Kidney (tissue), 14 donors: ENCODE data around the gene RHOT2. TPM values are rescaled to one million over a fixed set of nuclear protein-coding genes. Genes with fewer than 3 reads are reported as not detected.

Experiments used
- DNase-seq, 5 donors: peaks; one replicate each; pipeline ENCODE4 v3.0.0-alpha.2; 2013 to 2020
- FAIRE-seq: peaks from 2 replicates; lab custom pipeline; 2012; peaks lifted over from hg19 to GRCh38; lab: Jason Lieb, UNC
- H3K27ac ChIP-seq, 2 donors: one replicate each; pipeline ENCODE4 v1.7.0; 2013; ENCODE audit warnings: low read depth in 2 of 2, low read length in 2 of 2, inconsistent platforms in 1 of 2
- H3K27me3 ChIP-seq: one replicate; pipeline ENCODE4 v1.7.1; 2013; ENCODE audit warnings: low read length, inconsistent platforms; ENCODE audit not compliant: control insufficient read depth, insufficient read depth
- H3K36me3 ChIP-seq, 3 donors: one replicate each; pipeline versions ENCODE4 v1.7.0 to v1.7.1; 2013; ENCODE audit warnings: low read length in 3 of 3, control low read depth in 1 of 3, inconsistent platforms in 1 of 3; ENCODE audit not compliant: insufficient read depth in 3 of 3, control insufficient read depth in 2 of 3
- H3K4me1 ChIP-seq, 3 donors: one replicate each; pipeline versions ENCODE4 v1.7.0 to v1.7.1; 2013; ENCODE audit warnings: low read length in 3 of 3, inconsistent platforms in 1 of 3, low read depth in 1 of 3; ENCODE audit not compliant: control insufficient read depth in 2 of 3, insufficient read depth in 2 of 3
- H3K4me3 ChIP-seq, 3 donors: one replicate each; pipeline versions ENCODE4 v1.7.0 to v1.8.1; 2013; ENCODE audit warnings: low read length in 3 of 3, control low read depth in 1 of 3, inconsistent platforms in 1 of 3
- H3K9ac ChIP-seq, 3 donors: one replicate each; pipeline versions ENCODE4 v1.7.0 to v1.7.1; 2013; ENCODE audit warnings: low read length in 3 of 3, control low read depth in 1 of 3, inconsistent platforms in 1 of 3
- H3K9me3 ChIP-seq, 3 donors: one replicate each; pipeline versions ENCODE4 v1.7.0 to v1.7.1; 2013; ENCODE audit warnings: low read length in 3 of 3, control low read depth in 1 of 3, inconsistent platforms in 1 of 3; ENCODE audit not compliant: control insufficient read depth in 2 of 3, insufficient read depth in 1 of 3
- intact Hi-C: fragments of 100-400 bp; cut with DNase I; formaldehyde crosslinking; loops from one replicate; pipeline ENCODE4 v1.11.1; 2022
- polyA plus RNA-seq: library from polyadenylated mRNA; stranded (reverse); fragments of 350-450 nt; fragmentation: Illumina TruSeq; extraction: RNeasy Lipid Tissue Mini Kit (QIAGEN cat#74804); gene quantifications from one replicate; pipeline ENCODE4 v1.2.3, GENCODE V29; 2014; ENCODE audit warnings: low read depth, low replicate concordance; ENCODE audit not compliant: insufficient read depth
- total RNA-seq: library from RNA; stranded (reverse); fragmentation: NEBNext Ultra II Directional; extraction: Animal tissue kit (Norgen Biotek cat#: 25700); gene quantifications from one replicate; pipeline ENCODE4 v1.2.1, GENCODE V29; 2021
- TF ChIP-seq, protein P1 (sequence below): IDR thresholded peaks from 3 replicates; pipeline ENCODE4 v1.5.1; 2012; ENCODE audit warnings: mild to moderate bottlenecking, moderate library complexity, borderline replicate concordance; ENCODE audit not compliant: insufficient read depth; ENCODE audit errors: extremely low read depth
- donor health status: control.
- donor health status: control.
- donor health status: control.
- donor health status: control.
- donor health status: control.
- donor health status: DM: yes; HTN: yes; CAD: no.
- donor health status: Normal renal cell carcinoma (clear cell type).

RHOT2 gene
- total and polyA plus RNA-seq, 2 donors from 2014 or later, result 90.5 to 117 TPM

- no peak overlapping the region for H3K9ac ChIP-seq
- peaks cover 4% of the 10 kb centered on the region for H3K27me3 ChIP-seq
- no peaks in the 10 kb centered on the region for H3K9me3 ChIP-seq
- no peak for FAIRE-seq
- no peak overlapping the region for H3K4me3 ChIP-seq
- TF ChIP-seq, protein P1, sequence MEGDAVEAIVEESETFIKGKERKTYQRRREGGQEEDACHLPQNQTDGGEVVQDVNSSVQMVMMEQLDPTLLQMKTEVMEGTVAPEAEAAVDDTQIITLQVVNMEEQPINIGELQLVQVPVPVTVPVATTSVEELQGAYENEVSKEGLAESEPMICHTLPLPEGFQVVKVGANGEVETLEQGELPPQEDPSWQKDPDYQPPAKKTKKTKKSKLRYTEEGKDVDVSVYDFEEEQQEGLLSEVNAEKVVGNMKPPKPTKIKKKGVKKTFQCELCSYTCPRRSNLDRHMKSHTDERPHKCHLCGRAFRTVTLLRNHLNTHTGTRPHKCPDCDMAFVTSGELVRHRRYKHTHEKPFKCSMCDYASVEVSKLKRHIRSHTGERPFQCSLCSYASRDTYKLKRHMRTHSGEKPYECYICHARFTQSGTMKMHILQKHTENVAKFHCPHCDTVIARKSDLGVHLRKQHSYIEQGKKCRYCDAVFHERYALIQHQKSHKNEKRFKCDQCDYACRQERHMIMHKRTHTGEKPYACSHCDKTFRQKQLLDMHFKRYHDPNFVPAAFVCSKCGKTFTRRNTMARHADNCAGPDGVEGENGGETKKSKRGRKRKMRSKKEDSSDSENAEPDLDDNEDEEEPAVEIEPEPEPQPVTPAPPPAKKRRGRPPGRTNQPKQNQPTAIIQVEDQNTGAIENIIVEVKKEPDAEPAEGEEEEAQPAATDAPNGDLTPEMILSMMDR, result no peak
- no peak for DNase-seq
- no peak overlapping the region for H3K27ac ChIP-seq
- H3K4me1 ChIP-seq, result peaks cover 0 to 17% (median 0%) of the 10 kb centered on the region in 3 donors
- intact Hi-C loops, result no loop called here
- H3K36me3 ChIP-seq, result no peaks in the 10 kb centered on the region
These were observed 25.4 kb downstream of the RHOT2 start for GRCh38 chr16:693364-693763.

DNA sequence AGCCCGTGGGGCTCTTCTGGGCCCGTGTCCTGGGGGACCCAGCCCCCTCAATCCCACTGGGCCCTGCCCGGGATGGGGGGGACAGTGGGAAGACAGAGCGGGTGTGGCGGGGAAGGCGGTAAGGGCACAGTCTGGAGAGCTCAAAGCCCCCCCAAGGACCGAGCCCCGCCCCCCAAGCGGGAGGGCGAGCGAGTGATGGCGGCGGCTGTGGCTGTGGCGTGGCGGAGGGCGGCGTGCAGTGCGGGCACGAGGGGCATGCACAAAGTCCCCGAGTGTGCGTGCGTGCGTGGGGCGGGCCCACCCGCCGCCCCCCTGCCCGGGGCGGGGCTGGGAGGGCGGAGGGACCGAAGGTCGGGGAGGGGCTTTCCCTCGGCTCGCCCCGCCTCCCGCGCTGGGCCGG, 25.8 kb downstream of the RHOT2 start:
- no peak overlapping the region for H3K4me3 ChIP-seq
- peak in 1 of 5 donors; percentile 23 for DNase-seq
- TF ChIP-seq, protein P1, result no peak
- no peaks in the 10 kb centered on the region for H3K36me3 ChIP-seq
- FAIRE-seq, result no peak
- no peak overlapping the region for H3K9ac ChIP-seq
- intact Hi-C loops, result no loop called here
- H3K4me1 ChIP-seq, result peaks cover 0 to 16% (median 0%) of the 10 kb centered on the region in 3 donors
- no peak overlapping the region for H3K27ac ChIP-seq
- H3K27me3 ChIP-seq, result peaks cover 4% of the 10 kb centered on the region
- no peaks in the 10 kb centered on the region for H3K9me3 ChIP-seq

GRCh38 chr16:694187-694862, 26.4 kb downstream of the RHOT2 start:
- TF ChIP-seq, protein P1, result no peak
- Histone ChIP-seq H3K9me3 (no peaks in the 10 kb centered on the region), H3K27me3 (peaks cover 4% of the 10 kb centered on the region), H3K4me1 (peaks cover 0 to 10% (median 0%) of the 10 kb centered on the region in 3 donors), H3K9ac (no peak overlapping the region), H3K36me3 (no peaks in the 10 kb centered on the region), H3K27ac (no peak overlapping the region), H3K4me3 (no peak overlapping the region)
- no peak for DNase-seq
- intact Hi-C loops, result no loop called here
- no peak for FAIRE-seq

- no peak overlapping the region for H3K9ac ChIP-seq
- H3K27ac ChIP-seq, result no peak overlapping the region
- no peak for FAIRE-seq
- H3K4me1 ChIP-seq, result peaks cover 0 to 5% (median 0%) of the 10 kb centered on the region in 3 donors
- peaks cover 4% of the 10 kb centered on the region for H3K27me3 ChIP-seq
- H3K4me3 ChIP-seq, result no peak overlapping the region
- intact Hi-C loops, result no loop called here
- TF ChIP-seq, protein P1, result no peak
- H3K36me3 ChIP-seq, result no peaks in the 10 kb centered on the region
- peak in 1 of 5 donors; percentile 86 for DNase-seq
- no peaks in the 10 kb centered on the region for H3K9me3 ChIP-seq
These were observed 27.0 kb downstream of the RHOT2 start for GRCh38 chr16:694863-695354.
